AG08396 (cell line): ENCODE results near the gene RPL7L1.
"Not testable (repeated sequence)": the region's sequence is repeated elsewhere in the genome, so short reads cannot be mapped to it uniquely, and the experiment has no call there.

ENCODE experiments used
- DNase-seq: peaks from one replicate; pipeline ENCODE4 v3.0.0; 2012; ENCODE audit warnings: low spot score, mixed read lengths

Gene RPL7L1

DNA sequence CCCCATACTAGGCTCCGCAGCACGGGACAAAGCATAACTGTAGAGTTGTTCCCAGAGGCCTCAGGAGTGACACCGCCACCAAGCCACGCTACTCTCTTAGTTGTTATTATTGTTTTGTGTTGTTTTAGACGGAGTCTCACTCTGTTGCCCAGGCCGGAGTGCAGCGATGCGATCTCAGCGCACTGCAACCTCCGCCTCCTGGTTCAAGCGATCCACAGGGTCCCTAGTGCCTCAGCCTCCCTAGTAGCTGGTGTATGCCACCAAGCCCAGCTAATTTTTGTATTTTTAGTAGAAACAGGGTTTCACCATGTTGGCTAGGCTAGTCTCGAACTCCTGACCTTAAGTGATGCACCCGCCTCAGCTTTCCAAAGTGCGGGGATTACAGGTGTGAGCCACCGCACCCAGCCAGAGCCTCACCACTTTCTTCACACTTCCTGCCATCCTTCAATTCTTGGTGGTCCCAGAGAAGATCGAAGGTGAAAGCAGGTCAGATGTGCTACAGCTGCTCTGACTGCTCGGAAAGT lies 11.8 kb downstream of the RPL7L1 start:
- DNase-seq = no peak

DNA sequence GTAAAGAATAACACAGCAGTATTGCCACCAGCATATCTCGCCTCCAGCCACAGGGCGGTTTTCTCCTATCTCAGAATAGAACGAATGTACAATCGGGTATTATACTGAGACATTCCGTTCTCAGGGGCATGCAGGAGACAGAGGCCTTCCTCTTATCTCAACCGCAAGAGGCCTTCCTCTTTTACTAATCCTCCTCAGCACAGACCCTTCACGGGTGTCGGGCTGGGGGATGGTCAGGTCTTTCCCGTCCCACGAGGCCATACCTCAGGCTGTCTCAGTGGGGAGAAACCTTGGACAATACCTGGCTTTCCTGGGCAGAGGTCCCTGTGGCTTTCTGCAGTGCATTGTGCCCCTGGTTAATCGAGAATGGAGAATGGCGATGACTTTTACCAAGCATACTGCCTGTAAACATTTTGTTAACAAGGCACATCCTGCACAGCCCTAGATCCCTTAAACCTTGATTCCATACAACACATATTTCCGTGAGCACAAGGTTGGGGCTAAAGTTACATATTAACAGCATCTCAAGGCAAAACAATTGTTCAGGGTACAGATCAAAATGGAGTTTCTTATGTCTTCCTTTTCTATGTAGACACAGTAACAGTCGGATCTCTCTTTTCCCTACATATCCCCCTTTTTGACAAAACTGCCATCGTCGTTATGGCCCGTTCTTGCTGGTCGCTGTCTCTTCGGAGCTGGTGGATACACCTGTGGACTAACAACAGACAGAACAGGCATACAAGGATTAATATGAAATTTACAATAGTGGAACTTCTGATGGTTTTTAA lies 14.8 kb downstream of the RPL7L1 start:
- DNase-seq = not testable (repeated sequence)

DNA sequence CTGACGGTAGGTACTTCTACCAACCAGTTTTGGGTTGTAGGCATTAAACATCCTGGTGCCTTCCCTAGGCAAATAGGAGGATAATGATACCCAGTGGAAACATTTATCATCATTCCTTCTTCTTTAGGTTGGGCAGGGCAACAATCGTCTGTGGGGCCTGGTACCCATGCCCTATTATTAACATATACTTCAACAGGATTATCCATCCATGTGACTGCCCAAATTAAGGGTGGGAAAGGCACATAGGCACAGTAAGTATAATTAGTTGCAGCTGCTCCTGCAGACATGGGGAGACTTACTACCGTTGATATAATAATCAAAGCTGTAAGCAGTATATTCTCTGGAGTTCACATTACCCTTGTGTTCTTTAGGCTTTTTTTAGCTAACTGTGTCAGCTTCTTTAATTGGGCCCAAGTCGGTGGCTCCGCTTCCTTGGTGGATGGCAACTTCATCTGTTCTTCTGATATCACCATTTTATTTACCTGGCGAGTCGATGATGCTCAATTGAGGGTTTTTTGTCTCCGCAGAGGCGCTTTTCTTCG lies 16.8 kb downstream of the RPL7L1 start:
- DNase-seq = no peak

DNA sequence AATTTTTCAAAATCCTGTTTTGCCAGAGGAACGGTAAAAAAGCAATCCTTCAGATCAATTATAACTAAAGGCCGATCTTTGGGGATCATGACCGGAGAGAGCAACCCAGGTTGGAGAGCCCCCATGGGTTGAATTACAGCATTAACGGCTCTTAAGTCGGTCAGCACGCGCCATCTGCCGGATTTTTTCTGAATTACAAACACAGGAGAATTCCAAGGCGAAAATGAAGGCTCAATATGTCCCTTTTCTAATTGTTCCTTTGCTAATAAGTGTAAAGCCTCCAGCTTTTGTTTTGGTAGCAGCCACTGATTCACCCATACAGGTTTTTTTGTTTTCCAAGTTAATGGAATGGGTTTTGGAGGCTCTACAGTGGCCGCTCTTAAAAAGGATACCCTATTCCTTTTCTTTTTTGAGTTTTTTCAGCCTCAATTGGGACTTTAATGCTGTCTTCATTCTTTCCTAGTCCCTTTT lies 19.5 kb downstream of the RPL7L1 start:
- DNase-seq = no peak

DNA sequence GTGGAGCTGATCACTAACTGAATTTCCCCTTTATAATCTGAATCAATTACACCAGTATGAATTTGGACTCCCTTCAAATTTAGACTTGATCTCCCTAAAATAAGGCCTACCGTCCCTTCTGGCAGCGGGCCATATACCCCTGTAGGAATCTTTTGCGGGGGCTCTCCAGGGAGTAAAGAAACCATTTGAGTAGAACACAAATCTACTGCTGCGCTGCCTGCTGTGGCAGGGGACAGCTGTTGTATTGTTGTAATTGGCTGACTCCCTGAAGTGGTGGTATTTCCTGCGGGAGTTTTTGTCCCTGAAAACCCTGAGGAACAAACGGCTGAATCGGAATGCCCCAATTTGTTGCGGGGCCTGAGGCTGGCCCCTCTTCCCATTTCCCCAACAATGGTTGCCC lies 20.5 kb downstream of the RPL7L1 start:
- no peak for DNase-seq

DNA sequence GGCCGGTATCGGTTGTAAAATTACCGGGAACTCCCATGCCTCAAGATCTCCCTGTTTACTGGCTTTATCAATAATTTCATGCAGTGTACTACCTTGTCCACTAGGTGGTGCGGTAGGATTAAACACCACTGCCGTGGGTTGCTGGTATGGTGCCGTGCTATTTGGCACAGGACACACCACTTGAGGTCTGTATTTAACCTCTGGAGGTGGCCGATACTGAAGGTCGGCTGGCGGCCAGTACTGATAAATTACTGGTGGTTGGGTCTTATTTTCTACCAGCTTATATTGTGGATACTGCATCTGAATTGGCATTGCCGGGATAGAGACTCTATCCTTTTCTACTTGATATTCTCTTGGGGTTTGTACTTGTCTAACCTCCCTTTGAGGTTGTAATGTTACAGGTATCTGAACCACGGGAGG lies 22.1 kb downstream of the RPL7L1 start:
- DNase-seq = peak; percentile 65

DNA sequence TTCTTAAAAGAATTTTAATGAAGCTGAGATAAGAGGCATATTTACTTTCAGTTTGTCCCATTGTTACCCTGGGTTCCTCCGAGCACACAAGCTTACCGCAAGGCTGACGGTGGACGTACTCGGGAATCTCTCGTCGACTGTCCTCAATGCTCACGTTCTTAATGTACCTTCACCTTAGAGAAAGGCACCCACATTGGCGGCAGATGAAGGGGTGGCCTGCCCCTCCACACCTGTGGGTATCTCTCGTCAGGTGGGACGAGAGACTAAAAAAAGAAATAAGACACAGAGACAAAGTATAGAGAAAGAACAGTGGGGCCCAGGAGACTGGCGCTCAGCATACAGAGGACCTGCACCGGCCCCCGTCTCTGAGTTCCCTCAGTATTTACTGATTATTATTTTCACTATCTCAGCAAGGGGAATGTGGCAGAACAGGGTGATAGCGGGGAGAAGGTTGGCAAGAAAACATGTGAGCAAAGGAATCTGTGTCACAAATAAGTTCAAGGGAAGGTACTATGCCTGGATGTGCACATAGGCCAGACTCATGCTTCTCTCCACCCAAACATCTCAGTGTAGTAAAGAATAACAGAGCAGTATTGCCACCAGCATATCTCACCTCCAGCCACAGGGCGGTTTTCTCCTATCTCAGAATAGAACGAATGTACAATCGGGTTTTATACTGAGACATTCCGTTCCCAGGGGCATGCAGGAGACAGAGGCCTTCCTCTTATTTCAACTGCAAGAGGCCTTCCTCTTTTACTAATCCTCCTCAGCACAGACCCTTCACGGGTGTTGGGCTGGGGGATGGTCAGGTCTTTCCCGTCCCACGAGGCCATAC lies 23.2 kb downstream of the RPL7L1 start:
- DNase-seq = not testable (repeated sequence)

DNA sequence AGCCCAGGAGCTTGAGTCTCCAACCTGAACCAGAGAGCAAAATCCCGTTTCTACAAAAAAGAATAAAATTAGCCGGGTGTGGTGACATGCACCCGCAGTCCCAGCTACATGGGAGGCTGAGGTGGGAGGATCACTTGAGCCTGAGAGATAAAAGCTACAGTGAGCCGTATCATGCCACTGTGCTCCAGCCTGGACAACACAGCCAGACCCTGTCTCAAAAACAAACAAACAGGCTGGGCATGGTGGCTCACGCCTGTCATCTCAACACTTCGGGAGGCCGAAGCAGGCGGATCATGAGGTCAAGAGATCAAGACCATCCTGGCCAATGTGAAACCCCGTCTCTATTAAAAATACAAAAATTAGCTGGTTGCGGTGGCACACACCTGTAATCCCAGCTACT lies 25.1 kb downstream of the RPL7L1 start:
- DNase-seq = no peak

DNA sequence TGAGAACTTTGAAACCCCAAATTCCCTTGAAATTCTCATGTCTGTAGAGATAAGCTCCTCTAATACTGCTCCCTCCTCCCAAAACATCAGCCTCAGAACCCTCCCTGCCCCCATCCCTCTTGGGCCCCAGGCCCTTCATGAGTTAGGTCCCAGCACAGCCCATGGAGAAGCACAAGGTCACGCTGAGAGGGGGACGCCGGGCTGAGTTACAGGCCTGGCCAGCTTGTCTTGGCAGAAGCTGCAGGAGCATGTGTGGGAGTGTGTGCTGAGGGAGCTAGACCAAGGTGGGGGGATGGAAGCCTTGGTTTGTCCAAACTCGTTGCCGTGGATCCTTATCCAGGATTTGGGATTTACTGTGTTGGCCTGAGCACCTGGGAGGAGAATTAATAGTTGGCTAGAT lies 27.9 kb downstream of the RPL7L1 start:
- DNase-seq = no peak

DNA sequence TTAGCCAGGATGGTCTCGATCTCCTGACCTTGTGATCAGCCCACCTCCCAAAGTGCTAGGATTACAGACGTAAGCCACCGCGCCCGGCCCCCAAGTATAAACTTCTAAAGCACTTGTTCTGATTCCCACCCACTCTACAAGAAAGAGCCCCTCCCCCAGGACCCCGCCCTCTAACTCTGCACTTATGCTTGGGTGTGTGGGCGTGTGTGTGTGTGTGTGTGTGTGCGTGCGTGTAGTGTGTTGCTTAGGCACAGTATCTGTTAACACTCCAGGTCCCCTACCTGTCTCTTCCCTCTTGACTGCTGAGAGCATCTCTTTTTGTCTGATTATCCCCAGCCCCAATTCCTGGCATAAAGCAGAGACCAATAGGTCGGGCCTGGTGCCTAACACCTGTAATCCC lies 30.4 kb downstream of the RPL7L1 start:
- no peak for DNase-seq

DNA sequence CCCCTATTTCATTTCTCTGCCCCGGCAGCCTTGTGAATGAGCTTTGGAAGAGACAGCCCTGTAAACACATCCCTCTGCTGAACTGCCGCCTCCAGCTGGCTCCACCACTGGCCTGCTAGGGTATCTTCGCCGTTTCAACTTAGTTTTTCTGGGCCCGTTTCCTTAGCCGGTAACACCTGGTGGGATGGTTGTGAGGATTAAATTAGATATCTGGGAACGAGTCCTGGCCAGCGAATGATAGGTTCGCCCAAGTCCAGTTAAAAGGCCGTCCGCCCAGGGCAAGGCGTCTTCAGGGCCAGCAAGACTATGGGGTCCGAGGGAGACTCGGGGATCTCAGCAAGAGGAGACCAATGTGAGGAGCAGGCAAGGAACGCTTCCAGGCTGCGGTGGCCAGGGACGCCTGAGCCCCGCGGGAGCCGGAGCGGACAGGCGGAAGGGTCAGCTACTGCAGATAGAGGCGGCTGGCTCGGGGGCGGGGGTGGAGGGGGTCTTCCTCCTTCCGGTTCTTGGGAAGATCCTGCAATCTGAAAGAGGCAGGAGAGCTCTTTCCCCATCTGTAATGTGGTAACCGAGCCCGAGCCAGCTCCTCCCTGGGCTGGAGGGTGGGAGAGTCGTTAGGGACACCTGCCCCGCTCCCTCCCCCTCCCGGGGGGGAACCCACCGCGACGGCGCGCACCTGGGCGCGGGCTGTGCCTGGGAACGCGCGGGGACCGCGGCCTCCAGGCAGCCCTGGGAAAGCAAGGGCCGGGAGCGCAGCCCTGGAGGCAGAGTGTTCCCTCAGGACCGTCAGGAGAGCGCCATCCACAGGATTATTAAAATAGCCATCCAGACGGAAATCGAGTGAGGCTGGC lies 32.0 kb downstream of the RPL7L1 start:
- no peak for DNase-seq

DNA sequence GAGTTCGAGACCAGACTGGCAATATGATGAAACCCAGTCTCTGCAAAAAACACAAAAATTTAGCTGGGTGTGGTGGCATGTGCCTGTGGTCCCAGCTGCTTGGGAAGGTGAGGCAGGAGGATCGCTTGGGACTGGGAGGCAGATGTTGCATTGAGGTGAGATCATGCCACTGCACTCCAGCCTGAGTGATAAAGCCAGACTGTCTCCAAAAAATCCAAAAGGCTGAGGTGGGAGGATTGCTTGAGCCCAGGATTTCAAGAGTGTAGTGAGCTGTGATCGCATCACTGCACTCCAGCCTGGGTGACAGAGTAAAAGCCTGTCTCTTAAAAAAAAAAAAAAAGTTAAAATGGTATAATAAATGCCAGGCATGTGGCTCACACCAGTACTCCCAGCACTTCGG lies 35.1 kb downstream of the RPL7L1 start:
- no peak for DNase-seq

DNA sequence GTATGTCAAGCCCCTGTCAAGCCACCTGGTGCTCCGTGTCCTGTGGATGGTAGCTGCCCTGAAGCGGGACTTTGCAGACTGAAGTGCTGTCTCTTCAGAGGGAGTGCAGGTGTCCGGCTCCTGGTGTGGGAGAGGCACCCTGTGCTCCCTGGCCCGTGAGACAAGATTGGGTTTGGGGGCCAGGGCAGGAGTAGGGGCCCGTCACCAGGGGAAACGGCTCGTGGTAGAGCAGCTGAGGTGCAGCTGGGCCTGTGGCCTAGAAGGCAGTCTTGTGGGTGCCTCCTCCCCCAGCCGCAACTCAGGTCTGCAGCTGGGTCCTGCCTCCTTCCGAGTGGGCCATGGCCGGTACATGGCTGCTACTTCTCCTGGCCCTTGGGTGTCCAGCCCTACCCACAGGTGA lies 36.3 kb downstream of the RPL7L1 start, which contains the start of gene PTCRA:
Gene PTCRA (plus strand): TSS at position 322 of the 400 bp plus-strand sequence. CDS start 17 bp downstream, at position 339.
- DNase-seq = no peak

DNA sequence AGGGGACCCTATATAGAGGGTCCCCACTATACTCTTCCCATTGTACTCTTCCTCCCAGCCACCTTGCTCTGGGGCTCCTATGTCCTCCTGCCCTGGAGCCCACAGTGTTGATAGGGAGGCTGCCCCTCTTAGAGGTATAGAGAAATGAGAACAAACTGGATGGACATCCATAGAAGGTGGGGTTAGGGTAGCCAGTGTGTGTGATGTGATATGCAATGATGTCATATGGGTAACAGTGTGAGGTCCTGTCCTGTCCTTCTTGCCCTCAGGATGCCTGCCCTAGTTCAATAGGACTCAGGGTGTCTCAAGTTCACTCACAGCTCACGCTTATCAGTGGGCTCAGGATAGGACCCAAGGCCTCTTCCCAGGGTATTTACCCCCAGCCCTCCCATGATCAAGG lies 36.9 kb downstream of the RPL7L1 start:
- no peak for DNase-seq

DNA sequence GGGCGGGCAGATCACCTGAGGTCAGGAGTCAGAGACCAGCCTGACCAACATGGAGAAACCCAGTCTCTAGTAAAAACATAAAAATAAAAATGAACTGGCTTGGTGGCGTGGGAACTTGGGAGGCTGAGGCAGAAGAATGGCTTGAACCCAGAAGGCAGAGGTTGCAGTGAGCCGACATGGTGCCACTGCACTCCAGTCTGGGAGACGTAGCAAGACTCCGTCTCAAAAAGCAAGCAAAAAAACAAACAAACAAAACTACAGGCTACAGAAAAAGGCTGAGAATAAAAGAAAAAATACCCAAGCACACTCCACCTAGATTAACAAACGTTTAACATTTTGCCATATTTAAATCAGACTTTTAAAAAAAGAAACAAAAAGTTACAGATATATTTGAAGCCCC lies 42.4 kb downstream of the RPL7L1 start:
- DNase-seq = no peak

DNA sequence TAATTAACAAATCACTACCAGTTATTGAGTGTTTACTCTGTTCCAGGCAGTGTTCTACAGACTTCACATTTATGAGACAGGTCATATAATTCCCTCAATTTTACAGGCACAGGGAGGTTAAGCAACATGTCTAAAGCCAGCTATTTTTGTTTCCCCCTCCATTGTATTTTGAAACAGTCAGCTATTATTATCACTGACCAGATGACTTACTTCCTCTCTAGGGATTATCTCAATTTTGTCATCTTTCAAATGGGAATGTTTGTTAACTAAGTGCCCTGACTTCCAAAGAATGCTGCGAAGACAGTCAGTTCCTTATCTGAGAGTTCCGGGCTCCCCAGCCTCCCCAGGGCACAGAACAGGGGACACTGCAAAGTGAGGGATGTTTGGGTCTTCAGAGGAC lies 44.2 kb downstream of the RPL7L1 start:
- DNase-seq = no peak

DNA sequence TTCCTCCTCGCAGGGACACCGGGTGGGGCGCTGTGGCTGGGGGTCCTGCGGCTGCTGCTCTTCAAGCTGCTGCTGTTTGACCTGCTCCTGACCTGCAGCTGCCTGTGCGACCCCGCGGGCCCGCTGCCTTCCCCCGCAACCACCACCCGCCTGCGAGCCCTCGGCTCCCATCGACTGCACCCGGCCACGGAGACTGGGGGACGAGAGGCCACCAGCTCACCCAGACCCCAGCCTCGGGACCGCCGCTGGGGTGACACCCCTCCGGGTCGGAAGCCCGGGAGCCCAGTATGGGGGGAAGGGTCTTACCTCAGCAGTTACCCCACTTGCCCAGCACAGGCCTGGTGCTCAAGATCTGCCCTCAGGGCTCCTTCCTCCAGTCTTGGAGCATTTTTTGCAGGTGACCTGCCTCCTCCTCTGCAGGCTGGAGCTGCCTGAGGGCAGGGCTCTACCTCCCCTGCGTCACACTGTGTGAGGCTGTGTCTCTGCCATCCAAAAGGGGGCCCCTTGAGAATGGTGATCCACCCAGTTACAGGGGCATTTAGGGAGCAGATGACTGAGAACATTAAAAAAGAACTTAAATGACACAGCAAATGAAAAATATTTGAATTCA lies 45.9 kb downstream of the RPL7L1 start:
- no peak for DNase-seq

DNA sequence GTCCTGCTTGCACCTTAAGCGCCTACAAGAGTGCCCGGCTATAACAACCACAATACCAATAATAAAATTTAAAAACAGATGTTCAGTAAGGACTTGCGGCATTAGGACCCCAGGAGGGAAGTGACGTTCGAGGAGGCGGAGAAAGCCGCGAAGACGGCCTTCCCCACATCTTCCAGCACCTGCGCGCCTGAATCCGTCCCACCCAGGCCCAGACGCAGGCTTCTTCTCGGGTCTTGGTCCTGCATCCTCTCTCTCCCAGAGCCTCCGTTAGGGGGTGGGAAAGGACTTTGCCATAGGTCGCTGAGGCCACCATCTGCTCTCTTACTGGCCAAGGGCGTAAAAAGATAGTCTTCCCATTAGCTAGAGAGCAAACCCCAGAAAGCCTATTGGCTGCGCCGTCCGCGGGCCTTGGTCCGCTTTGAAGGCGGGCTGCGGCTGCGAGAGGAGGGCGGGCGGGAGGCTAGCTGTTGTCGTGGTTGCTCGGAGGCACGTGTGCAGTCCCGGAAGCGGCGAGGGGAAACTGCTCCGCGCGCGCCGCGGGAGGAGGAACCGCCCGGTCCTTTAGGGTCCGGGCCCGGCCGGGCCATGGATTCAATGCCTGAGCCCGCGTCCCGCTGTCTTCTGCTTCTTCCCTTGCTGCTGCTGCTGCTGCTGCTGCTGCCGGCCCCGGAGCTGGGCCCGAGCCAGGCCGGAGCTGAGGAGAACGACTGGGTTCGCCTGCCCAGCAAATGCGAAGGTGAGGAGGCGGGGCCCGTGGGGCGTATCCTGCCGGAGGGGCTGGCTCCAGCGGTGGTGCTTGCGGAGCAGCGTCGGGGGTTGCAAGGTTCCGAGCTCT lies 49.8 kb downstream of the RPL7L1 start, which contains the start of gene CNPY3:
Gene CNPY3 (plus strand): TSS at position 495 of the 835 bp plus-strand sequence. CDS start 91 bp downstream, at position 586.
- peak; percentile 96 for DNase-seq

DNA sequence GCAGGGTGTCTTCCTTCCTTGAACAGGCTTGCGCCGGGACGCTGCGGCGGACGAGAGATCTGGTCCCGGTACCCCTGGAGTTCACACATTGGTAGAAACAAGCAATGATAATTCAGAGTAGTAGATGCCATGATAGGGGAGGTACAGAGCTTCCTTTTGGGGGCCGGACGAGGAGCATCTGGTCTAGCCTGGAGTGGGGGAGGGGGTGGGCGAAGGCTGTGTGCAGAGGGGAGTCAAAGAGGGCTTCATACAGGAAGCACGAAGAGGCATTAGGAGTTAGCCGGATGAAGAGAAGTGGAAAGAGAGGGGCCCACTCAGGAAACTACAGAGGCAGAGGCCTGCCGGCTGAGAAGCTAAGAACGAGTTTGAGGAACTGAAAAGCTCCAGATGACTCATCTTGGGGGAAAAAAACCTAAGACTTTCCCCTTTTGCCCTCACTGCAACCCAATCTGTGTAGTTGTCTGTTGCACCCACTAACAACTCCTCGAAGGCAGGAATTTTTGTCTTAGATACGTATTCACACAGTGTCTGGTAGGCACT lies 50.5 kb downstream of the RPL7L1 start:
- peak; percentile 57 for DNase-seq

DNA sequence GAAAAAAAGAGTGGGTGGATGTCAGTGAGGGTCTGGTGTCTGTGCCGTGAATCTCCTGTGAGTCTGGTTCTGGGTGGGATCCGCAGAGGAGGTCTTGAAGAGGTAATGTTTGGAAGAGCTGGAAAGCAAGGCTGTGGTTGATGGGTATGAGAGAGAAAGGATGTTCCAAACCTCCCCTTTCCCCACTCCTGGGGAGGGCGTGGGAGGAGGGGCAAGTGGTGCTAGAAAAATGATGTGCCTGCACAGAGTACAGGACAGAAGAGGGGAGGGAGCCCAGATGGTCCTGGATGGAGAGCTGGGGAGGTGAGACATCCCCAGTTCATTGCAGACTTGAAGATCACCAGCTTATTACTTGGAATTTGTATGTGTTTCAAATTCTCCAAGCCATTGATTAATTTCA lies 53.0 kb downstream of the RPL7L1 start:
- DNase-seq = no peak
